ENCODE results near the gene TCP11. TPM values are rescaled to one million over a fixed set of nuclear protein-coding genes. Genes with fewer than 3 reads are reported as not detected.

The TCP11 gene
- total and polyA plus RNA-seq, 2 donors (not counting 1 experiment from before 2014, with no cell fraction given) = not detected

- Mint-ChIP-seq H3K27ac (no peak overlapping the region), H3K9me3 (ENCODE audit: insufficient read depth) (no peaks in the 10 kb centered on the region), H3K27me3 (peaks cover 37% of the 10 kb centered on the region), H3K4me3 (no peak overlapping the region), H3K4me1 (no peaks in the 10 kb centered on the region)
- H3K27me3 ChIP-seq (replicated peaks in 1 of 4; ENCODE audit: control extremely low read depth in 1 of 4, control insufficient read depth in 3 of 4, insufficient read depth in 4 of 4, low read length in 3 of 4) = peaks cover 0 to 10% (median 1%) of the 10 kb centered on the region in 4 experiments
- H3K4me2 ChIP-seq (replicated peaks; ENCODE audit: low read depth, low read length, poor library complexity, severe bottlenecking) = no peak overlapping the region
- DNase-seq (no peak), ATAC-seq (ENCODE audit: low read depth) (no peak)
- no peak overlapping the region for H3K9ac ChIP-seq (ENCODE audit: low read length)
- H3K4me1 ChIP-seq (ENCODE audit: control insufficient read depth in 2 of 2, insufficient read depth in 2 of 2, low read length in 2 of 2) = no peaks in the 10 kb centered on the region
- ChIA-PET POLR2A (no interaction called here), CTCF (interaction anchor here (0.5 kb wide), 1 partner anchor 10 kb away, joined by 3 read pairs; no protein-coding TSS in a partner anchor)
- H3K79me2 ChIP-seq (ENCODE audit: control insufficient read depth, insufficient read depth, low read length) = no peaks in the 10 kb centered on the region
- no peaks in the 10 kb centered on the region for H3K36me3 ChIP-seq (replicated peaks in 1 of 2; ENCODE audit: control extremely low read depth in 1 of 2, control insufficient read depth in 1 of 2, extremely low read depth in 1 of 2, insufficient read depth in 2 of 2, low read length in 1 of 2)
- 86% methylated on average over 2 of the region's 4 CpGs for WGBS (ENCODE audit: insufficient coverage)
- H3K4me3 ChIP-seq (ENCODE audit: control extremely low read depth in 1 of 5, extremely low read depth in 1 of 5, insufficient read depth in 1 of 5, low read depth in 2 of 5, low read length in 4 of 5) = no peak overlapping the region
- TF ChIP-seq EZH2 (IDR thresholded peaks at IDR 0.05; ENCODE audit: borderline replicate concordance, insufficient read depth, low read depth, low read length, poor library complexity, severe bottlenecking) = no peak
- no peak for TF ChIP-seq CTCF (IDR thresholded peaks at IDR 0.05)
- no peak overlapping the region for H2AFZ ChIP-seq (ENCODE audit: insufficient read depth, low read depth, low read length, poor library complexity, severe bottlenecking)
- intact Hi-C loops (cut with micrococcal nuclease) = no loop called here
- no peak overlapping the region for H3K27ac ChIP-seq (ENCODE audit: low read length in 2 of 2)
- H3K9me3 ChIP-seq (ENCODE audit: control extremely low read depth in 1 of 3, control insufficient read depth in 2 of 3, insufficient read depth in 1 of 3, low read length in 2 of 3) = no peaks in the 10 kb centered on the region
- H4K20me1 ChIP-seq (ENCODE audit: control insufficient read depth, insufficient read depth, low read length, poor library complexity, severe bottlenecking) = no peaks in the 10 kb centered on the region
Measured at GRCh38 chr6:35164868-35165267, 23.7 kb upstream of the TCP11 start.

- intact Hi-C loops (cut with micrococcal nuclease) = no loop called here
- CTCF ChIA-PET = no interaction called here
- H2AFZ ChIP-seq (ENCODE audit: insufficient read depth, low read depth, low read length, poor library complexity, severe bottlenecking) = no peak overlapping the region
- no peaks in the 10 kb centered on the region for H4K20me1 ChIP-seq (ENCODE audit: control insufficient read depth, insufficient read depth, low read length, poor library complexity, severe bottlenecking)
- no peak overlapping the region for H3K4me3 Mint-ChIP-seq
- H3K9me3 ChIP-seq (ENCODE audit: control extremely low read depth in 1 of 3, control insufficient read depth in 2 of 3, insufficient read depth in 1 of 3, low read length in 2 of 3) = no peaks in the 10 kb centered on the region
- H3K4me1 Mint-ChIP-seq = no peaks in the 10 kb centered on the region
- H3K36me3 ChIP-seq (replicated peaks in 1 of 2; ENCODE audit: control extremely low read depth in 1 of 2, control insufficient read depth in 1 of 2, extremely low read depth in 1 of 2, insufficient read depth in 2 of 2, low read length in 1 of 2) = no peaks in the 10 kb centered on the region
- H3K27ac Mint-ChIP-seq = no peak overlapping the region
- H3K79me2 ChIP-seq (ENCODE audit: control insufficient read depth, insufficient read depth, low read length) = no peaks in the 10 kb centered on the region
- H3K27me3 ChIP-seq (replicated peaks in 1 of 4; ENCODE audit: control extremely low read depth in 1 of 4, control insufficient read depth in 3 of 4, insufficient read depth in 4 of 4, low read length in 3 of 4) = peaks cover 0 to 10% (median 1%) of the 10 kb centered on the region in 4 experiments
- POLR2A ChIA-PET = no interaction called here
- no peak overlapping the region for H3K4me3 ChIP-seq (ENCODE audit: control extremely low read depth in 1 of 5, extremely low read depth in 1 of 5, insufficient read depth in 1 of 5, low read depth in 2 of 5, low read length in 4 of 5)
- no peak for ATAC-seq (ENCODE audit: low read depth)
- H3K9ac ChIP-seq (ENCODE audit: low read length) = no peak overlapping the region
- 97% methylated on average over 6 of the region's 6 CpGs for whole genome bisulfite sequencing (ENCODE audit: insufficient coverage)
- no peaks in the 10 kb centered on the region for H3K9me3 Mint-ChIP-seq (ENCODE audit: insufficient read depth)
- peaks cover 42% of the 10 kb centered on the region for H3K27me3 Mint-ChIP-seq
- H3K4me1 ChIP-seq (ENCODE audit: control insufficient read depth in 2 of 2, insufficient read depth in 2 of 2, low read length in 2 of 2) = no peaks in the 10 kb centered on the region
- no peak for DNase-seq
- no peak overlapping the region for H3K4me2 ChIP-seq (replicated peaks; ENCODE audit: low read depth, low read length, poor library complexity, severe bottlenecking)
- no peak overlapping the region for H3K27ac ChIP-seq (ENCODE audit: low read length in 2 of 2)
- TF ChIP-seq CTCF (IDR thresholded peaks at IDR 0.05) (no peak), EZH2 (IDR thresholded peaks at IDR 0.05; ENCODE audit: borderline replicate concordance, insufficient read depth, low read depth, low read length, poor library complexity, severe bottlenecking) (no peak)
Measured at GRCh38 chr6:35164277-35164676, 23.1 kb upstream of the TCP11 start.

Data from B cell (primary cell).